ENCODE results near the gene CTRB2. TPM values are rescaled to one million over a fixed set of nuclear protein-coding genes. Genes with fewer than 3 reads are reported as not detected.
"Not testable (repeated sequence)": the region's sequence is repeated elsewhere in the genome, so short reads cannot be mapped to it uniquely, and the experiment has no call there.

Gene CTRB2
- total RNA-seq, 1 donor from 2014 or later = not detected

DNA sequence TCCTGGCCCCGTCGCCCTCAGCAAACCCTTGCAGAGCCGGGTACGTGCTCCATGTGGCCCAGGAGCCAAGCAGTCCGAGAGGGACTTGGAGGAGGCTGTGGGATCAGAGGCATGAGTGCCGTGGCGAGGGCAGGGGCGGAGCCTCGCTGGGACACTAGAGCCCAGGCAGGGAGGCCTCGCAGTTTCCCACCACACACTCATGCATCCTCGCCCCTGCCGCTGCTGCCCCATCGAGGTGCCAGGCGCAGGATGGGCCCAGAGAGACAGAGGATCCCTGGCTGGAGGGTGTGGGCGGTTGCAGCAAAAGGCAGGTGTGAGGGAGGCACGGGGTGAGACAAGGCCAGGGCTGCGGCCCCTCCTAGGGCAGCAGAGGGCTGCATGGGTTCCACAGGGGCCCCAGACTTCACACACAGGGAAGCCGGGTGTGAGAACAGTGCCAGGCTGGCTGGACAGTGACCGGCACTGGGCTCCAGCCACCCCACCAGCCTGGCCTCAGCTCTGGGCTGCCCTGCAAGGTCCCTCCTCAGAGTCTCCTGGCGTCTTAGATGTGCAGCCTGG lies 36.8 kb upstream of the CTRB2 start:
- Histone ChIP-seq H3K9me3 (ENCODE audit: low read depth) (no peaks in the 10 kb centered on the region), H3K36me3 (no peaks in the 10 kb centered on the region), H3K9ac (no peak overlapping the region), H2AFZ (replicated peaks) (no peak overlapping the region), H4K20me1 (ENCODE audit: low read depth) (peaks cover 75% of the 10 kb centered on the region), H3K27ac (peak overlapping the region; percentile 20), H3K27me3 (no peaks in the 10 kb centered on the region), H3K4me2 (no peak overlapping the region), H3F3A (ENCODE audit: low read depth) (peaks cover 6% of the 10 kb centered on the region), H3K4me3 (no peak overlapping the region), H3K4me1 (peaks cover 31% of the 10 kb centered on the region), H3K79me2 (ENCODE audit: low read depth) (peaks cover 60% of the 10 kb centered on the region)
- Mint-ChIP-seq H3K27me3 (ENCODE audit: insufficient read depth, low read depth) (peaks cover 10% of the 10 kb centered on the region), H3K36me3 (peaks cover 20% of the 10 kb centered on the region), H3K27ac (peak overlapping the region; percentile 93), H3K4me3 (no peak overlapping the region), H3K4me1 (peaks cover 70% of the 10 kb centered on the region), H3K9me3 (no peaks in the 10 kb centered on the region)
- no peak for DNase-seq (ENCODE audit: low spot score)
- TF ChIP-seq EZH2 (IDR thresholded peaks at IDR 0.05) (no peak), EZH2phosphoT487 (IDR thresholded peaks at IDR 0.05) (no peak)
- TF ChIP-seq, protein P1, sequence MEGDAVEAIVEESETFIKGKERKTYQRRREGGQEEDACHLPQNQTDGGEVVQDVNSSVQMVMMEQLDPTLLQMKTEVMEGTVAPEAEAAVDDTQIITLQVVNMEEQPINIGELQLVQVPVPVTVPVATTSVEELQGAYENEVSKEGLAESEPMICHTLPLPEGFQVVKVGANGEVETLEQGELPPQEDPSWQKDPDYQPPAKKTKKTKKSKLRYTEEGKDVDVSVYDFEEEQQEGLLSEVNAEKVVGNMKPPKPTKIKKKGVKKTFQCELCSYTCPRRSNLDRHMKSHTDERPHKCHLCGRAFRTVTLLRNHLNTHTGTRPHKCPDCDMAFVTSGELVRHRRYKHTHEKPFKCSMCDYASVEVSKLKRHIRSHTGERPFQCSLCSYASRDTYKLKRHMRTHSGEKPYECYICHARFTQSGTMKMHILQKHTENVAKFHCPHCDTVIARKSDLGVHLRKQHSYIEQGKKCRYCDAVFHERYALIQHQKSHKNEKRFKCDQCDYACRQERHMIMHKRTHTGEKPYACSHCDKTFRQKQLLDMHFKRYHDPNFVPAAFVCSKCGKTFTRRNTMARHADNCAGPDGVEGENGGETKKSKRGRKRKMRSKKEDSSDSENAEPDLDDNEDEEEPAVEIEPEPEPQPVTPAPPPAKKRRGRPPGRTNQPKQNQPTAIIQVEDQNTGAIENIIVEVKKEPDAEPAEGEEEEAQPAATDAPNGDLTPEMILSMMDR (IDR thresholded peaks at IDR 0.05) = no peak

DNA sequence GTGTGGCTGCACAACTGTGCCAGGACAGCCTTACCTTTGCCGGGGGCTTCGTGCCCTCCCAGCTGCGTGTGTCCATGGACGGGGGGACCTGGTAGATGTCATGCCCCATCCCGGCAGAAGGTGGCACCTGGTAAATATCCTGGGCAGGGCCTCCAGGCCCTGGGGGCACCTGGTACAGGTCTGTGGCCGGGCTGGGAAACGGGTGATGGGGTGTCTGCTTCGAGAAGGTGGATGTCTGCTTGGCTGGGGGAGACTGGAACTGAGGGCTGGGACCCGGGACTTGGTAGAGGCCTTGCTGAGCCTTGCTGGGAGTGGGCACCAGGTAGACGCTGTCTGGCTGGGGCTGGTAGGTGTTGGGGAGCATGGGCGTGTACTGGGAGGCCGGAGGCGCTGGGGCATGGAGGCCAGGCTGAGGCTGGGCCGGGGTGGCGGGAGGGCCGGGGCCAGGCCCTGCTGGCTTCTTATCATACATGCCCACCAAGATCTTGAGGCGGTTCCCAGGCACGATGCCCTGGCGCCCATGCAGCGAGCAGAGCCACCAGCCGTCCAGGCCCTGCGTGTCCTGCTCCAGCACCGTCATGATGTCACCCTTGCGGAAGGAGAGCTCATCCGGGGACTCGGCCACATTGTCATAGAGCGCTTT lies 35.6 kb upstream of the CTRB2 start:
- H3K4me1 ChIP-seq = peaks cover 39% of the 10 kb centered on the region
- H3K4me2 ChIP-seq; H2AFZ ChIP-seq (replicated peaks); H3K9me3 Mint-ChIP-seq; H3K27me3 ChIP-seq; H3K4me3 ChIP-seq; H3K36me3 ChIP-seq; H3K9ac ChIP-seq; H3F3A ChIP-seq (ENCODE audit: low read depth); H3K27me3 Mint-ChIP-seq (ENCODE audit: insufficient read depth, low read depth); H3K27ac ChIP-seq; H3K9me3 ChIP-seq (ENCODE audit: low read depth); H3K4me3 Mint-ChIP-seq; DNase-seq (ENCODE audit: low spot score): not testable (repeated sequence)
- H3K4me1 Mint-ChIP-seq = peaks cover 59% of the 10 kb centered on the region
- peaks cover 54% of the 10 kb centered on the region for H3K79me2 ChIP-seq (ENCODE audit: low read depth)
- peaks cover 75% of the 10 kb centered on the region for H4K20me1 ChIP-seq (ENCODE audit: low read depth)
- peak overlapping the region; percentile 79 for H3K27ac Mint-ChIP-seq
- peaks cover 16% of the 10 kb centered on the region for H3K36me3 Mint-ChIP-seq

DNA sequence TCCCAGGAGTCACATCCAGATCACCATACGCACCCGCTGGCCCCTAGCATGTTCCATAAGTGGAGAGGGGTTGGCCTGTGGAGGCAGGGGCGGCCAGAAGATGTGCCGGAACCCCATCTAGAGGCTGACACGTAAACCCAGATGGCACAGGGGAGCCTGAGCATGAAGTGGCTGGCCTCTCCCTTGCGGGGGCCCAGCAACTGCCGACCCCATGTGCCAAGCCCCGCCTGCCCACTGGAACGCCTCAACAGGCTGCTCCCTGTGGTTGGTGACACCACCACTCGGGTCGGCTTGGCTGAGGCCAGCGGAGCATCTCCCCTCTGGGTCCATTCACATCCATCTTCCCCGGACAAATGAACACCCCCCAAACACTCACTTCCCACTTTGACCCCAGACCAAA lies 35.0 kb upstream of the CTRB2 start:
- Mint-ChIP-seq H3K27me3 (ENCODE audit: insufficient read depth, low read depth) (peaks cover 8% of the 10 kb centered on the region), H3K4me3 (no peak overlapping the region), H3K36me3 (peaks cover 16% of the 10 kb centered on the region), H3K4me1 (peaks cover 56% of the 10 kb centered on the region), H3K9me3 (no peaks in the 10 kb centered on the region), H3K27ac (no peak overlapping the region)
- H3K4me2 ChIP-seq = no peak overlapping the region
- no peaks in the 10 kb centered on the region for H3K9me3 ChIP-seq (ENCODE audit: low read depth)
- no peak overlapping the region for H3K9ac ChIP-seq
- peaks cover 39% of the 10 kb centered on the region for H3K4me1 ChIP-seq
- peaks cover 6% of the 10 kb centered on the region for H3F3A ChIP-seq (ENCODE audit: low read depth)
- H3K27me3 ChIP-seq = no peaks in the 10 kb centered on the region
- DNase-seq (ENCODE audit: low spot score) = no peak
- TF ChIP-seq, protein P1 (IDR thresholded peaks at IDR 0.05) = no peak
- TF ChIP-seq EZH2 (IDR thresholded peaks at IDR 0.05) = no peak
- TF ChIP-seq EZH2phosphoT487 (IDR thresholded peaks at IDR 0.05) = no peak
- no peak overlapping the region for H3K4me3 ChIP-seq
- H3K27ac ChIP-seq = no peak overlapping the region
- H4K20me1 ChIP-seq (ENCODE audit: low read depth) = peaks cover 75% of the 10 kb centered on the region
- H2AFZ ChIP-seq (replicated peaks) = no peak overlapping the region
- H3K36me3 ChIP-seq = no peaks in the 10 kb centered on the region
- H3K79me2 ChIP-seq (ENCODE audit: low read depth) = peaks cover 48% of the 10 kb centered on the region

DNA sequence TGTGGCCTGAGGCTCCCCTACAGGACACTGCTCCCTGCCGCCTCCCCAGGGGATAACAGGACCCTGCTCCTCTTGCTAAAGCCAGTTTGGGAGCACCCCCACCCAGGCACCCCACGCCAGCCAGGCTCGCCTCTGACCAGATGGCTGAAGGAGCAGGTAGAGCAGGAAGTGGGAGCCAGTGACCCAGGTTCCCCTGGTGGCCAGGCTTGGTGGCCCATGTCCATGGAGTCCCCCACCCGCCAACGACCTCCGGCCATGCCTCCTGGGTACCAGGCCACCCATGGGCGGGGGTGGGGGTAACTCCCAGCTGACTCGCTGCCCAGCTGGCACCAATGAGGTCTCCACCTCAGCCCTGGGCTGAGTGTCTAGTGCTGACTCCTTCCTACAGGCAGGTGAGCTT lies 34.5 kb upstream of the CTRB2 start:
- H3K4me1 ChIP-seq = peaks cover 37% of the 10 kb centered on the region
- TF ChIP-seq, protein P1 (IDR thresholded peaks at IDR 0.05) = no peak
- TF ChIP-seq EZH2phosphoT487 (IDR thresholded peaks at IDR 0.05) (no peak), EZH2 (IDR thresholded peaks at IDR 0.05) (no peak)
- H3K27me3 ChIP-seq = no peaks in the 10 kb centered on the region
- no peaks in the 10 kb centered on the region for H3K9me3 Mint-ChIP-seq
- no peak overlapping the region for H3K4me3 Mint-ChIP-seq
- H3K4me2 ChIP-seq = no peak overlapping the region
- H3K36me3 ChIP-seq = no peaks in the 10 kb centered on the region
- H3K9me3 ChIP-seq (ENCODE audit: low read depth) = no peaks in the 10 kb centered on the region
- peaks cover 5% of the 10 kb centered on the region for H3F3A ChIP-seq (ENCODE audit: low read depth)
- peaks cover 43% of the 10 kb centered on the region for H3K79me2 ChIP-seq (ENCODE audit: low read depth)
- H3K27me3 Mint-ChIP-seq (ENCODE audit: insufficient read depth, low read depth) = peaks cover 7% of the 10 kb centered on the region
- no peak overlapping the region for H3K27ac ChIP-seq
- H3K36me3 Mint-ChIP-seq = peaks cover 17% of the 10 kb centered on the region
- no peak overlapping the region for H3K9ac ChIP-seq
- H3K4me1 Mint-ChIP-seq = peaks cover 50% of the 10 kb centered on the region
- no peak overlapping the region for H2AFZ ChIP-seq (replicated peaks)
- no peak overlapping the region for H3K4me3 ChIP-seq
- H4K20me1 ChIP-seq (ENCODE audit: low read depth) = peaks cover 70% of the 10 kb centered on the region
- no peak overlapping the region for H3K27ac Mint-ChIP-seq
- no peak for DNase-seq (ENCODE audit: low spot score)

DNA sequence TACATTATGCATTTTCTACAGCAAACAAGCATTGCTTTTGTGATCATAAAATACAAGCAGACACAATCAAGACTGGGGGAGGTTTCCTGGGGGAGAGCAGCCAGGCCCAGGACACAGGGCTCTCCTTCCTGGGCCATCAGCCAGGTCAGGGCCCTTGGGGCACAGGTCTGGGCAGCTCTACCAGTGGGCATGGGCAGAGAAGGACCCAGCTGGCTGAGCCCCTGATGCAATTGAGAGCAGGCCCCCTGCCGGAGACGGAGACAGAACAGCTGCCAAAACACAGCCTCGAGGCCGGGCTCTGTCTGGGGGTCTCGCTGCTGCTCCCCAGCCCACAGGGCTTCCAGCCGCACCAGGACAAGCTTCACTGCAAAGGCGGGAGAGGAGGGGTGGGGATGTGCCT lies 33.7 kb upstream of the CTRB2 start:
- H3K9me3 ChIP-seq (ENCODE audit: low read depth); H3K27me3 Mint-ChIP-seq (ENCODE audit: insufficient read depth, low read depth); H3K9me3 Mint-ChIP-seq; H2AFZ ChIP-seq (replicated peaks); H3K4me2 ChIP-seq; H3K36me3 ChIP-seq; H3K27ac ChIP-seq; H3K9ac ChIP-seq; H3K27me3 ChIP-seq; H3K4me3 ChIP-seq; DNase-seq (ENCODE audit: low spot score); H3K4me3 Mint-ChIP-seq; H3F3A ChIP-seq (ENCODE audit: low read depth): not testable (repeated sequence)
- H3K36me3 Mint-ChIP-seq = peaks cover 23% of the 10 kb centered on the region
- H4K20me1 ChIP-seq (ENCODE audit: low read depth) = peaks cover 62% of the 10 kb centered on the region
- peaks cover 32% of the 10 kb centered on the region for H3K4me1 ChIP-seq
- peaks cover 36% of the 10 kb centered on the region for H3K79me2 ChIP-seq (ENCODE audit: low read depth)
- H3K4me1 Mint-ChIP-seq = peaks cover 46% of the 10 kb centered on the region
- peak overlapping the region; percentile 39 for H3K27ac Mint-ChIP-seq

Data from neural progenitor cell (in vitro differentiated cells).